ENCODE data around the gene PPM1H. TPM values are rescaled to one million over a fixed set of nuclear protein-coding genes. Genes with fewer than 3 reads are reported as not detected.

Gene PPM1H
- total and polyA plus RNA-seq, 4 donors, result 2.3 to 7.2 (median 4.1) TPM

- no peak for DNase-seq (ENCODE audit: low spot score)
- no peaks in the 10 kb centered on the region for H3K4me1 ChIP-seq (ENCODE audit: control insufficient read depth in 4 of 4, insufficient read depth in 4 of 4, low read length in 3 of 4)
- no peak overlapping the region for H3K9ac ChIP-seq (ENCODE audit: low read depth in 1 of 2, low read length in 2 of 2)
- H3K27ac ChIP-seq (ENCODE audit: low read depth in 1 of 2, low read length in 2 of 2), result no peak overlapping the region
- no peaks in the 10 kb centered on the region for H3K27me3 ChIP-seq (ENCODE audit: control insufficient read depth in 4 of 4, insufficient read depth in 4 of 4, low read length in 3 of 4)
- no peaks in the 10 kb centered on the region for H3K36me3 ChIP-seq (ENCODE audit: control insufficient read depth in 4 of 4, insufficient read depth in 3 of 4, low read depth in 1 of 4, low read length in 3 of 4)
- H3K4me3 ChIP-seq (ENCODE audit: low read depth in 1 of 3, low read length in 3 of 3), result no peak overlapping the region
- WGBS, result 96% methylated on average over 3 of the region's 3 CpGs
- no peak for TF ChIP-seq RXRA (IDR thresholded peaks at IDR 0.05)
- no peaks in the 10 kb centered on the region for H3K9me3 ChIP-seq (ENCODE audit: control insufficient read depth in 4 of 4, low read length in 3 of 4)
Measured at GRCh38 chr12:62724285-62724684, 210.7 kb downstream of the PPM1H start.

GRCh38 chr12:62722971-62723680, 211.8 kb downstream of the PPM1H start:
- TF ChIP-seq RXRA (IDR thresholded peaks at IDR 0.05) (no peak), RAD21 (IDR thresholded peaks at IDR 0.05) (no peak), FOXA1 (IDR thresholded peaks at IDR 0.05) (no peak), ATF3 (IDR thresholded peaks at IDR 0.05) (no peak), ZBTB33 (IDR thresholded peaks at IDR 0.05) (no peak), YY1 (IDR thresholded peaks at IDR 0.05) (no peak), SP1 (IDR thresholded peaks at IDR 0.05) (no peak), HNF4A (conservative IDR thresholded peaks at IDR 0.05) (no peak), HNF4G (IDR thresholded peaks at IDR 0.05) (no peak), CTCF (IDR thresholded peaks at IDR 0.05; ENCODE audit: low read depth, low read length, missing input control) (no peak), EGR1 (IDR thresholded peaks at IDR 0.05; ENCODE audit: low read depth in 2 of 2) (no peak), JUND (IDR thresholded peaks at IDR 0.05) (no peak), FOXA2 (IDR thresholded peaks at IDR 0.05) (no peak), NR2F2 (IDR thresholded peaks at IDR 0.05) (no peak), REST (IDR thresholded peaks at IDR 0.05) (no peak), TAF1 (conservative IDR thresholded peaks at IDR 0.05) (no peak), GABPA (IDR thresholded peaks at IDR 0.05 in 1 of 2, conservative IDR thresholded peaks at IDR 0.05 in 1 of 2) (no peak), MAX (IDR thresholded peaks at IDR 0.05) (no peak)
- Histone ChIP-seq H3K9ac (ENCODE audit: low read depth in 1 of 2, low read length in 2 of 2) (no peak overlapping the region), H3K27me3 (ENCODE audit: control insufficient read depth in 4 of 4, insufficient read depth in 4 of 4, low read length in 3 of 4) (no peaks in the 10 kb centered on the region), H3K9me3 (ENCODE audit: control insufficient read depth in 4 of 4, low read length in 3 of 4) (no peaks in the 10 kb centered on the region), H3K4me3 (ENCODE audit: low read depth in 1 of 3, low read length in 3 of 3) (no peak overlapping the region), H3K36me3 (ENCODE audit: control insufficient read depth in 4 of 4, insufficient read depth in 3 of 4, low read depth in 1 of 4, low read length in 3 of 4) (no peaks in the 10 kb centered on the region), H3K27ac (ENCODE audit: low read depth in 1 of 2, low read length in 2 of 2) (no peak overlapping the region), H3K4me1 (ENCODE audit: control insufficient read depth in 4 of 4, insufficient read depth in 4 of 4, low read length in 3 of 4) (no peaks in the 10 kb centered on the region)
- no peak for DNase-seq (ENCODE audit: low spot score)
- 96% methylated on average over 3 of the region's 3 CpGs for WGBS

Measured in liver (tissue), 9 donors.